Measurements from ENCODE around the gene VRK3.

The VRK3 gene

DNA sequence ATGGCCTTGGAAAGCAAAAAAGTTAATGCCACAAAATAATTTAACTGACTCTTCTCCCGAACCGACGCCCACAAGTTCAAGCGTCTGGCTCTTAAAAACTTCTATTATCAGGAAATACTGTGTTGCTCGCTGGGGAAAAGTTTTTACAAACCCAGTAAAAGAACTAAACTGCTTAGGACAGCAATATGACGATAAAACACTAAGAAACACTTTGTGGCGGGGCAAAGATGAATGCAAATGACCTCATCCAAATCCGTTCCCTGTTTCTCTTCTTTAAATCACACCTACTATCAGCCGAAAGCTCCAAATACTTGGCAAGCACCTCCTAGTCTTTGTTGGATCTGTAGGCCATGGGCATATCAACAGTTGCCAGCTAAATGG lies 69.1 kb downstream of the VRK3 start:
- TF ChIP-seq, protein P1, sequence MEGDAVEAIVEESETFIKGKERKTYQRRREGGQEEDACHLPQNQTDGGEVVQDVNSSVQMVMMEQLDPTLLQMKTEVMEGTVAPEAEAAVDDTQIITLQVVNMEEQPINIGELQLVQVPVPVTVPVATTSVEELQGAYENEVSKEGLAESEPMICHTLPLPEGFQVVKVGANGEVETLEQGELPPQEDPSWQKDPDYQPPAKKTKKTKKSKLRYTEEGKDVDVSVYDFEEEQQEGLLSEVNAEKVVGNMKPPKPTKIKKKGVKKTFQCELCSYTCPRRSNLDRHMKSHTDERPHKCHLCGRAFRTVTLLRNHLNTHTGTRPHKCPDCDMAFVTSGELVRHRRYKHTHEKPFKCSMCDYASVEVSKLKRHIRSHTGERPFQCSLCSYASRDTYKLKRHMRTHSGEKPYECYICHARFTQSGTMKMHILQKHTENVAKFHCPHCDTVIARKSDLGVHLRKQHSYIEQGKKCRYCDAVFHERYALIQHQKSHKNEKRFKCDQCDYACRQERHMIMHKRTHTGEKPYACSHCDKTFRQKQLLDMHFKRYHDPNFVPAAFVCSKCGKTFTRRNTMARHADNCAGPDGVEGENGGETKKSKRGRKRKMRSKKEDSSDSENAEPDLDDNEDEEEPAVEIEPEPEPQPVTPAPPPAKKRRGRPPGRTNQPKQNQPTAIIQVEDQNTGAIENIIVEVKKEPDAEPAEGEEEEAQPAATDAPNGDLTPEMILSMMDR (IDR thresholded peaks at IDR 0.05; ENCODE audit: borderline replicate concordance, insufficient read depth, low read depth, low read length), result no peak

DNA sequence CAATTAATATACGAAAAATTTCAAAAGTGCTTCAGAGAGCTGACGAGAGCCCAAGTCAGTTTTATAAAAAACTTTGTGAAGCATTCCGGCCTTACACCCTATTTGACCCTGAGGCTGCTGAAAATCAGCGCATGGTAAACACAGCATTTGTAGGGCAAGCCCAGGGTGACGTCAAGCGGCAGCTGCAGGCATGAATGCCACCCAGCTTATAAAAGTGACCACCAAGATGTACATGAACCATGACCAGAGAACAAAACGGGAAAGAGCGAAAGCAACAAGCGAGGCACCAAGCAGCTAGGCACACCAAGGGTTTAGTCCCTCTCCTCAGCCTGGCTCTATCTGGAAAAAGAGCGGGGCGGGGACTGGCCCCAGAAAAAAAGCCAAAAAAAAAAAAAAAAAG lies 70.2 kb downstream of the VRK3 start:
- no peak overlapping the region for H3K4me3 ChIP-seq (ENCODE audit: low read depth, low read length)
- TF ChIP-seq, protein P1 (IDR thresholded peaks at IDR 0.05; ENCODE audit: borderline replicate concordance, insufficient read depth, low read depth, low read length), result no peak

More for the DNA sequence above, 69.1 kb downstream of the VRK3 start:
- H3K4me3 ChIP-seq (ENCODE audit: low read depth, low read length), result no peak overlapping the region

DNA sequence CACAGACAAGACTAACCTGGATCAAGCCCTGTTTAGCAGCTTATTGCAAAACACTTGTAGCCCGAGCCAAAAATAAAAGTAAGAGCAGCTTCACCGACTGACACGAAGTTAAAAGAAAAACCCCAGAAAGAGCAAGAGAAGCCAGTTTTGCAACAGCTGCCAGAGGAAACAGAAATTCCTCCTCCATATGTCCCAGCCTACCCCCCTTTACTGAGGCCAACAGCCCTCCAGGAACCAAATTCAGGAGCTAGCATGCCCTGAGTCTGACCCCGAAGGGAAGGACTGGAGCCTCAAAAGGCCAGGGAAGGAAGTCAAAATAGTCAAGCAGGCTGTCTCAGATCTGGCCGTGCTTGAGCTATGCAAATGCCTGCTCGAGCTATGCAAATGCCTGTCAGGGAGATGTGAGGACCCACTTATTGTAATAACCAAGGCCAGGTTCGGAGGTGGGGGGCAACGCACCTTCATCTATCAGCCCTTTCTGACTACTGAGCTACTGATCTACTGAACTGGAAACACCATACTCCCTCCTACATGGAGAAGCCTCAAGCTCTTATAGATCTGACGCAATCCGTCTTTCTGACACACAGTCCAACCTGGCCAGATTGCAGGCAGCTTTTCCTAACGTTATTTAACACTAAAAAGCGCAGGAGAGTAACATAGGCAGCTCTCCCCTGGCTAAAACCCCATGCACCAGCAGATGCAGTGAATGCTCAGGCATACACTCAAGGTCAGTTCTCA lies 70.9 kb downstream of the VRK3 start:
- TF ChIP-seq, protein P1 (IDR thresholded peaks at IDR 0.05; ENCODE audit: borderline replicate concordance, insufficient read depth, low read depth, low read length), result no peak
- H3K4me3 ChIP-seq (ENCODE audit: low read depth, low read length), result no peak overlapping the region

DNA sequence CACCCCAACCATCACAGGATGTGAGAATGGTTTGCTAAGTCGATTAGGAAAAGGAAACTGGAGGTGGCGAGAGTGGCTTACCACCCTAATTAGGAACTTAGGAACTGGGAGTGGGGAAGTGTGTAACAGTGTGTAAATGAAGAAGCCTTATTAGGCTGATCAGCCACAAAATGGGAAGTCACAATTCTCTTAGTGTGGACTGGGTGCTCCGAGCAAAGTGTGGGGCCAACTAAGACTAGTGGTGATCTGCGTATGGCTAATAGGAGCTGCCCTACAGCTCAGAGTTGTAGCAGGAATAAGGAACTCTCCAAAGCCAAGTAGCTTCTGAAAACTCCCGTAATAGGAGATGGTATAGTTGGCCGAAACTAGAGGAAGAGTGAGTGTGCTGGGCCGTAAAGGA lies 71.8 kb downstream of the VRK3 start:
- TF ChIP-seq, protein P1 (IDR thresholded peaks at IDR 0.05; ENCODE audit: borderline replicate concordance, insufficient read depth, low read depth, low read length), result no peak
- no peak overlapping the region for H3K4me3 ChIP-seq (ENCODE audit: low read depth, low read length)

DNA sequence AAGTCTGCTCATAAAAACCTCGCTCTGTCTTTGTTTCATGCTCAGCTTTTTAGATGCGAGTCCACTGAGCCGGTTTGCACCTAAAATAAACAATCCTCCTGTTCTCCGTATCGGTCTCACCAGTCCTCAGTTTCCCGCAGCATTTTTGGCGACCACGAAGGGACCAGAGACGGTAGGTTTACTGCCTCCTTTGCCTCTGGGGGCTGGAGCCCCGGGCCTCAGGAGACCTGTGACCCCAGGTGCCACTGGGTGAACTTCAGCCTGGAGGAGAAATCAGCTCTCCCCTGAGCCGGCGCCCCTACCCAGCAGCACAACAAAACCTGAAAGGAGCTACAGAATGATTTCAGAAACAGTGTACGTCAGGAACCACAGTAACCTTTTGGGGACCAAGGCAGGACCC lies 72.3 kb downstream of the VRK3 start:
- TF ChIP-seq, protein P1 (IDR thresholded peaks at IDR 0.05; ENCODE audit: borderline replicate concordance, insufficient read depth, low read depth, low read length), result no peak
- no peak overlapping the region for H3K4me3 ChIP-seq (ENCODE audit: low read depth, low read length)

DNA sequence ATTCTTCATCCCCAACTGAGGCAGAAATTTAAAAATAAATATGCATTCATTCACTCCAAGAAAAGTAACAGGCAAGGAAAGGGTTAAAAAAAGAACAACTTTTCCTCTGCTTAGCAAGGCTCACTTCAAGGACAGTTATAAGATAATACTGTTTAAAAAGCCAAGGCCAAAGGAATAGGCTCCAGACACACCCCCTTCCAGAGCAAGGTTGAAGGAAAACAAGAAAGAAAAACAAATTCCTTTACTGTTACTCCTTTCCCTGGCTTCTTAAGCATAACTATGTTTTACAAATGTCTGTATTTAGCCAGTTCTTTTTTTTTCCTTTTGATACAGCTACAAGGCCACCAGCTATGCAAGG lies 72.7 kb downstream of the VRK3 start:
- TF ChIP-seq, protein P1 (IDR thresholded peaks at IDR 0.05; ENCODE audit: borderline replicate concordance, insufficient read depth, low read depth, low read length), result no peak
- no peak overlapping the region for H3K4me3 ChIP-seq (ENCODE audit: low read depth, low read length)

DNA sequence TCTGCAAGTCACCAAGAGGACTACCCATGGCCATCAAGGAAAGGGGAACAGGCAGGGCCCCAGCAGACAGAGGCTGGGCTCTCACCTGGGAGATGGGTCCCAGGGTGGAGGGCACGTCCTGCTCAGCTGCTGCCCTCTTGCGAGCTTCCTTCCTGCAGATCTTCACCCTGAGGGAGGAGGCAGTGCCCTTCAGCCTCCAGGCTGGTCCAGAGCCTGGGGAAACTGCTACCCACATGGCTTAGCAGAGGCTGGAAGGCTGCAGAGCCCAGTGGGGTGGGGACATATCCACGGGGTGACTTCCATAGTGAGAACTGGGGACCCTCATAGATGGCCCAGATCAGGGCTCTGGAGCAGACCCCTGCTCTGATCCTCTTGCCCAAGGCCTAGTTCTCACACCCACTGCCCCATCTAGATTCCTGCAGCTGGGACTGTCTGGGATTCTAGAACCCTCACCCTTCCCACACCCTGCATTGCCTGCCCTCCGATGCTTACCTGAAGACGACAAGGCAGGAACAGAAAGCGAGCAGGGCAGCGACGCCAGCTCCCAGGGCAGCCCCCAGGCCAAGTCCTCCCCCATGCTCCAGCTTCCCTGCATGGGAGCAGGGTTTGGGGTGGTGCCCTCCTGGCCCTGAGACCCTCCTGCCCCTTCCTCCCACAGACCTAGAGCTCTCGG lies 73.2 kb downstream of the VRK3 start:
- H3K4me3 ChIP-seq (ENCODE audit: low read depth, low read length), result no peak overlapping the region
- TF ChIP-seq, protein P1 (IDR thresholded peaks at IDR 0.05; ENCODE audit: borderline replicate concordance, insufficient read depth, low read depth, low read length), result no peak

Measured in GM12875 (cell line).